GM21717 (cell line): Measurements from ENCODE around the gene COL15A1.
"Not testable (repeated sequence)": the region's sequence is repeated elsewhere in the genome, so short reads cannot be mapped to it uniquely, and the experiment has no call there.

ENCODE experiments used
- ATAC-seq: cut with Tn5 transposase; IDR thresholded peaks from one replicate; pipeline ENCODE4 v1.9.1; 2021; ENCODE audit warnings: mild to moderate bottlenecking, moderate library complexity; ENCODE audit not compliant: unreplicated experiment

COL15A1 gene

GRCh38 chr9:99008203-99008602 is 64.5 kb downstream of the COL15A1 start:
- no peak for ATAC-seq

GRCh38 chr9:99010393-99010792 is 66.7 kb downstream of the COL15A1 start:
- not testable (repeated sequence) for ATAC-seq

- ATAC-seq: no peak
These were observed 67.5 kb downstream of the COL15A1 start for GRCh38 chr9:99011161-99011709.

GRCh38 chr9:99012957-99013512 is 69.3 kb downstream of the COL15A1 start:
- no peak for ATAC-seq

GRCh38 chr9:99013550-99013949 is 69.8 kb downstream of the COL15A1 start:
- no peak for ATAC-seq

GRCh38 chr9:99015448-99015847 is 71.7 kb downstream of the COL15A1 start:
- no peak for ATAC-seq

- no peak for ATAC-seq
These were observed 72.2 kb downstream of the COL15A1 start for GRCh38 chr9:99015890-99016289.

- ATAC-seq: no peak
These were observed 73.1 kb downstream of the COL15A1 start for GRCh38 chr9:99016681-99017387.

- no peak for ATAC-seq
These were observed 74.9 kb downstream of the COL15A1 start for GRCh38 chr9:99018653-99019052.

- ATAC-seq: no peak
These were observed 76.0 kb downstream of the COL15A1 start for GRCh38 chr9:99019510-99020331.

GRCh38 chr9:99020786-99021436 is 77.2 kb downstream of the COL15A1 start:
- ATAC-seq: no peak

- no peak for ATAC-seq
These were observed 77.8 kb downstream of the COL15A1 start for GRCh38 chr9:99021512-99021911.

GRCh38 chr9:99023231-99023630 is 79.5 kb downstream of the COL15A1 start:
- ATAC-seq: no peak

- ATAC-seq: no peak
These were observed 80.1 kb downstream of the COL15A1 start for GRCh38 chr9:99023831-99024230.

- ATAC-seq: no peak
These were observed 81.3 kb downstream of the COL15A1 start for GRCh38 chr9:99024959-99025358.

- no peak for ATAC-seq
These were observed 82.0 kb downstream of the COL15A1 start for GRCh38 chr9:99025616-99026270.

GRCh38 chr9:99026271-99026955 is 82.7 kb downstream of the COL15A1 start:
- no peak for ATAC-seq

- no peak for ATAC-seq
These were observed 83.2 kb downstream of the COL15A1 start for GRCh38 chr9:99026956-99027298.

- ATAC-seq: no peak
These were observed 83.7 kb downstream of the COL15A1 start for GRCh38 chr9:99027443-99027842.

- no peak for ATAC-seq
These were observed 85.5 kb downstream of the COL15A1 start for GRCh38 chr9:99029083-99029645.
